Parathyroid adenoma (tissue), 2 donors: ENCODE measurements around the gene RIN3.

Source experiments
- H2AFZ ChIP-seq: fragments of 300-600 bp; sonication (generic); one replicate; pipeline ENCODE4 v1.7.0; 2017; ENCODE audit warnings: antibody characterized with exemption, mild to moderate bottlenecking
- H3K27ac ChIP-seq: fragments of 300-600 bp; sonication (generic); one replicate; pipeline ENCODE4 v1.7.0; 2017
- H3K27me3 ChIP-seq: fragments of 300-600 bp; sonication (generic); one replicate; pipeline ENCODE4 v1.7.0; 2017; ENCODE audit warnings: low read length; ENCODE audit not compliant: control insufficient read depth, insufficient read depth
- H3K36me3 ChIP-seq: fragments of 300-600 bp; sonication (generic); one replicate; pipeline ENCODE4 v1.7.0; 2017; ENCODE audit warnings: low read length; ENCODE audit not compliant: control insufficient read depth, insufficient read depth
- H3K4me1 ChIP-seq: fragments of 300-600 bp; sonication (generic); one replicate; pipeline ENCODE4 v1.7.0; 2017; ENCODE audit warnings: control low read depth
- H3K4me2 ChIP-seq: fragments of 300-600 bp; sonication (generic); one replicate; pipeline ENCODE4 v1.7.0; 2017; ENCODE audit warnings: low read length
- H3K4me3 ChIP-seq: fragments of 300-600 bp; sonication (generic); one replicate; pipeline ENCODE4 v1.7.0; 2017; ENCODE audit warnings: low read depth, low read length
- H3K79me2 ChIP-seq: fragments of 300-600 bp; sonication (generic); one replicate; pipeline ENCODE4 v1.7.0; 2017; ENCODE audit warnings: control low read depth
- H3K9ac ChIP-seq: fragments of 300-600 bp; sonication (generic); one replicate; pipeline ENCODE4 v1.7.0; 2017; ENCODE audit warnings: mild to moderate bottlenecking
- H3K9me3 ChIP-seq: fragments of 300-600 bp; sonication (generic); one replicate; pipeline ENCODE4 v1.7.0; 2017; ENCODE audit warnings: low read length; ENCODE audit not compliant: control insufficient read depth
- CTCF ChIP-seq: fragments of 300-600 bp; sonication (generic); IDR thresholded peaks from one replicate; pipeline ENCODE4 v1.7.0; 2017; ENCODE audit warnings: antibody characterized with exemption, mild to moderate bottlenecking
- donor health status: primary hyperparathyroidism.

Gene RIN3

GRCh38 chr14:92482621-92483319 is 30.8 kb upstream of the RIN3 start:
- Histone ChIP-seq H3K36me3 (no peaks in the 10 kb centered on the region), H3K4me1 (no peaks in the 10 kb centered on the region), H3K27me3 (no peaks in the 10 kb centered on the region), H3K27ac (no peak overlapping the region), H3K4me2 (no peak overlapping the region), H3K79me2 (no peaks in the 10 kb centered on the region), H3K4me3 (no peak overlapping the region), H3K9ac (no peak overlapping the region), H3K9me3 (no peaks in the 10 kb centered on the region), H2AFZ (no peak overlapping the region)
- no peak for TF ChIP-seq CTCF

- TF ChIP-seq CTCF = no peak
Measured at GRCh38 chr14:92484132-92484823, 29.3 kb upstream of the RIN3 start.

GRCh38 chr14:92486881-92487280 is 26.7 kb upstream of the RIN3 start:
- H3K9me3 ChIP-seq = no peaks in the 10 kb centered on the region
- H3K36me3 ChIP-seq = no peaks in the 10 kb centered on the region
- H3K4me1 ChIP-seq = no peaks in the 10 kb centered on the region
- H3K27me3 ChIP-seq = no peaks in the 10 kb centered on the region
- H3K27ac ChIP-seq = no peak overlapping the region
- H3K79me2 ChIP-seq = no peaks in the 10 kb centered on the region
- no peak overlapping the region for H2AFZ ChIP-seq
- H3K4me2 ChIP-seq = no peak overlapping the region
- H3K9ac ChIP-seq = no peak overlapping the region
- H3K4me3 ChIP-seq = no peak overlapping the region
- no peak for TF ChIP-seq CTCF

More at GRCh38 chr14:92484132-92484823, 29.3 kb upstream of the RIN3 start:
- no peak overlapping the region for H2AFZ ChIP-seq
- no peaks in the 10 kb centered on the region for H3K4me1 ChIP-seq
- no peak overlapping the region for H3K27ac ChIP-seq
- no peaks in the 10 kb centered on the region for H3K36me3 ChIP-seq
- no peaks in the 10 kb centered on the region for H3K9me3 ChIP-seq
- H3K79me2 ChIP-seq = no peaks in the 10 kb centered on the region
- H3K9ac ChIP-seq = no peak overlapping the region
- H3K4me2 ChIP-seq = no peak overlapping the region
- no peak overlapping the region for H3K4me3 ChIP-seq
- no peaks in the 10 kb centered on the region for H3K27me3 ChIP-seq

- no peaks in the 10 kb centered on the region for H3K27me3 ChIP-seq
- no peak overlapping the region for H3K4me2 ChIP-seq
- no peak overlapping the region for H3K4me3 ChIP-seq
- no peak for TF ChIP-seq CTCF
- no peak overlapping the region for H3K9ac ChIP-seq
- H3K27ac ChIP-seq = no peak overlapping the region
- no peaks in the 10 kb centered on the region for H3K4me1 ChIP-seq
- H3K9me3 ChIP-seq = no peaks in the 10 kb centered on the region
- H2AFZ ChIP-seq = no peak overlapping the region
- no peaks in the 10 kb centered on the region for H3K36me3 ChIP-seq
- H3K79me2 ChIP-seq = no peaks in the 10 kb centered on the region
Measured at GRCh38 chr14:92487513-92488133, 26.0 kb upstream of the RIN3 start.
